ENCODE data around the gene RPS18.
"Not testable (repeated sequence)": the region's sequence is repeated elsewhere in the genome, so short reads cannot be mapped to it uniquely, and the experiment has no call there.

DNA sequence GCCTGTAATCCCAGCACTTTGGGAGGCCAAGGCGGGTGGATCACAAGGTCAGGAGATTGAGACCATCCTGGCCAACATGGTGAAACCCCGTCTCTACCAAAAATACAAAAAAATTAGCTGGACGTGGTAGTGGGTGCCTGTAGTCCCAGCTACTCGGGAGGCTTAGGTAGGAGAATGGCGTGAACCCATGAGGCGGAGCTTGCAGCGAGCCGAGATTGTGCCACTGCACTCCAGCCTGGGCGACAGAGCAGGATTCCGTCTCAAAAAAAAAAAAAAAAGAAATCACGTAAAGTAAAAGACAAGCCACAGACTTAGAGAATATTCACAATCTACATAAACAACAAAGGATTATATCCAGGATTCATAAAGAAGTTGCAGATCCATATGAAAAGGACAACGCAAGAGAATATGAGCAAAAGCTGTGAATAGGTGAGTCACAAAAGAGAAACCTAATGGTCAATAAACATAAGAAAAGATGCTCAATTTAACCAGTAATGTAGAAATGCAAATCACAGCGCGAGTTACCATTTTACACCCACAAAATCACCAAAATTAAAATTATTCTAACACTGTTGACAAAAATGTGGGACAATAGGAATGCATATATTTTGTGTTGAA is 45.3 kb upstream of the RPS18 start:
- not testable (repeated sequence) for TF ChIP-seq KDM5B (CRISPR knock-in tag; IDR thresholded peaks at IDR 0.05; ENCODE audit: borderline replicate concordance); CBX2 (IDR thresholded peaks at IDR 0.05; ENCODE audit: low read depth, low read length); CBX2 (CRISPR knock-in tag; IDR thresholded peaks at IDR 0.05; ENCODE audit: low read depth); ZSCAN29 (CRISPR knock-in tag; conservative IDR thresholded peaks at IDR 0.05)

Data from HepG2 (cell line).